ENCODE results near the gene PTCD2. TPM values are rescaled to one million over a fixed set of nuclear protein-coding genes. Genes with fewer than 3 reads are reported as not detected.

PTCD2 gene
- total and polyA plus RNA-seq, 2 experiments from 2014 or later, result 6.3 to 14.3 TPM

- no peak for TF ChIP-seq CTCF (IDR thresholded peaks at IDR 0.05; ENCODE audit: low read depth, low read length)
- peaks cover 3% of the 10 kb centered on the region for H3K36me3 ChIP-seq
- H3K27me3 ChIP-seq, result no peaks in the 10 kb centered on the region
- H3K9me3 ChIP-seq (ENCODE audit: low read depth), result no peaks in the 10 kb centered on the region
- H3K27ac ChIP-seq, result no peak overlapping the region
- H3K4me3 ChIP-seq, result no peak overlapping the region
- H3K4me1 ChIP-seq (ENCODE audit: low read depth), result peaks cover 4% of the 10 kb centered on the region
- DNase-seq (ENCODE audit: low read depth in 1 of 2, low spot score in 1 of 2), result no peak
Observed at GRCh38 chr5:72364951-72365350, 44.8 kb downstream of the PTCD2 start.

GRCh38 chr5:72366324-72366976 lies 46.3 kb downstream of the PTCD2 start:
- TF ChIP-seq CTCF (IDR thresholded peaks at IDR 0.05; ENCODE audit: low read depth, low read length), result peak; percentile 74
- H3K36me3 ChIP-seq, result peaks cover 3% of the 10 kb centered on the region
- H3K4me1 ChIP-seq (ENCODE audit: low read depth), result peaks cover 4% of the 10 kb centered on the region
- no peak overlapping the region for H3K4me3 ChIP-seq
- no peaks in the 10 kb centered on the region for H3K9me3 ChIP-seq (ENCODE audit: low read depth)
- H3K27me3 ChIP-seq, result no peaks in the 10 kb centered on the region
- DNase-seq (ENCODE audit: low read depth in 1 of 2, low spot score in 1 of 2), result peak; percentile 86 to 90
- no peak overlapping the region for H3K27ac ChIP-seq

GRCh38 chr5:72368271-72368670 lies 48.1 kb downstream of the PTCD2 start:
- H3K27ac ChIP-seq, result no peak overlapping the region
- H3K36me3 ChIP-seq, result no peaks in the 10 kb centered on the region
- H3K4me3 ChIP-seq, result no peak overlapping the region
- TF ChIP-seq CTCF (IDR thresholded peaks at IDR 0.05; ENCODE audit: low read depth, low read length), result no peak
- no peaks in the 10 kb centered on the region for H3K27me3 ChIP-seq
- no peaks in the 10 kb centered on the region for H3K9me3 ChIP-seq (ENCODE audit: low read depth)
- peaks cover 4% of the 10 kb centered on the region for H3K4me1 ChIP-seq (ENCODE audit: low read depth)
- DNase-seq (ENCODE audit: low read depth in 1 of 2, low spot score in 1 of 2), result no peak

GRCh38 chr5:72369301-72369700 lies 49.1 kb downstream of the PTCD2 start:
- H3K4me1 ChIP-seq (ENCODE audit: low read depth), result peaks cover 4% of the 10 kb centered on the region
- H3K27ac ChIP-seq, result no peak overlapping the region
- H3K36me3 ChIP-seq, result no peaks in the 10 kb centered on the region
- DNase-seq (ENCODE audit: low read depth in 1 of 2, low spot score in 1 of 2), result no peak
- TF ChIP-seq CTCF (IDR thresholded peaks at IDR 0.05; ENCODE audit: low read depth, low read length), result no peak
- H3K4me3 ChIP-seq, result no peak overlapping the region
- no peaks in the 10 kb centered on the region for H3K27me3 ChIP-seq
- no peaks in the 10 kb centered on the region for H3K9me3 ChIP-seq (ENCODE audit: low read depth)

- no peak overlapping the region for H3K27ac ChIP-seq
- no peak for TF ChIP-seq CTCF (IDR thresholded peaks at IDR 0.05; ENCODE audit: low read depth, low read length)
- H3K9me3 ChIP-seq (ENCODE audit: low read depth), result no peaks in the 10 kb centered on the region
- no peak for DNase-seq (ENCODE audit: low read depth in 1 of 2, low spot score in 1 of 2)
- H3K4me1 ChIP-seq (ENCODE audit: low read depth), result peaks cover 4% of the 10 kb centered on the region
- no peak overlapping the region for H3K4me3 ChIP-seq
- no peaks in the 10 kb centered on the region for H3K36me3 ChIP-seq
- H3K27me3 ChIP-seq, result no peaks in the 10 kb centered on the region
Observed at GRCh38 chr5:72369711-72370110, 49.5 kb downstream of the PTCD2 start.

Measured in cardiac muscle cell (in vitro differentiated cells and primary cell).